Measurements from ENCODE around the gene PBXIP1.

DNA sequence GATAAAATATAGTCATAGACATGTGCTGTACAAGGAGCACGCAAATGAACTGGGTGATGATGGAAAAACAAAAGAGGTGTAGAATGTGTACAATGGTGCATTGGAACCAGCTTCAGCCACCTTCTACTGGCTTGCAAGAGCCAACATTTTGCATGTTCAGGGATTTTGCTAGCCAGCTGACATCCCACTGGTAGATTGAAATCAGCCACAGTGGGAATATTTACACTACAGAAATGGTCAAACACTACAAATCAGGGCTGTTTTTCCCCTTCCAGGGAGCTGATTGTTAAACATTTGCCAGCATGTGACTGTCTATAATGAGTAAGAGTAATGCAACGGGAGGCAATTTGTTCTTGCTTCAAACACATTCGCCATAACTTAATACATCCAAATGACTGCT is 42.6 kb downstream of the PBXIP1 start:
- TF ChIP-seq, protein P1, sequence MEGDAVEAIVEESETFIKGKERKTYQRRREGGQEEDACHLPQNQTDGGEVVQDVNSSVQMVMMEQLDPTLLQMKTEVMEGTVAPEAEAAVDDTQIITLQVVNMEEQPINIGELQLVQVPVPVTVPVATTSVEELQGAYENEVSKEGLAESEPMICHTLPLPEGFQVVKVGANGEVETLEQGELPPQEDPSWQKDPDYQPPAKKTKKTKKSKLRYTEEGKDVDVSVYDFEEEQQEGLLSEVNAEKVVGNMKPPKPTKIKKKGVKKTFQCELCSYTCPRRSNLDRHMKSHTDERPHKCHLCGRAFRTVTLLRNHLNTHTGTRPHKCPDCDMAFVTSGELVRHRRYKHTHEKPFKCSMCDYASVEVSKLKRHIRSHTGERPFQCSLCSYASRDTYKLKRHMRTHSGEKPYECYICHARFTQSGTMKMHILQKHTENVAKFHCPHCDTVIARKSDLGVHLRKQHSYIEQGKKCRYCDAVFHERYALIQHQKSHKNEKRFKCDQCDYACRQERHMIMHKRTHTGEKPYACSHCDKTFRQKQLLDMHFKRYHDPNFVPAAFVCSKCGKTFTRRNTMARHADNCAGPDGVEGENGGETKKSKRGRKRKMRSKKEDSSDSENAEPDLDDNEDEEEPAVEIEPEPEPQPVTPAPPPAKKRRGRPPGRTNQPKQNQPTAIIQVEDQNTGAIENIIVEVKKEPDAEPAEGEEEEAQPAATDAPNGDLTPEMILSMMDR (IDR thresholded peaks at IDR 0.05; ENCODE audit: low read depth, low read length), result no peak
- no peak for TF ChIP-seq EZH2phosphoT487 (IDR thresholded peaks at IDR 0.05; ENCODE audit: low read depth)

Measured in OCI-LY3 (cell line).